H1 (cell line): Measurements from ENCODE around the gene FAM111A. TPM values are rescaled to one million over a fixed set of nuclear protein-coding genes. Genes with fewer than 3 reads are reported as not detected.

Source experiments
- KDM1A ChIP-seq: fragments of 200-600, 300-600 bp; sonication (generic); IDR thresholded peaks from 2 replicates; pipeline ENCODE4 v1.7.1; 2016; ENCODE audit warnings: mild to moderate bottlenecking, low read length, borderline replicate concordance
- RAD21 ChIP-seq, 2 experiments: IDR thresholded peaks in 1 of 2; conservative IDR thresholded peaks in 1 of 2; 2 replicates each; pipeline ENCODE4 v1.6.1; 2011; ENCODE audit warnings: low read depth in 2 of 2, low read length in 2 of 2, improper control_type of control experiment in 1 of 2, inconsistent platforms in 1 of 2, mild to moderate bottlenecking in 1 of 2, moderate library complexity in 1 of 2
- RNF2 ChIP-seq: fragments of 200-900, 300-1000 bp; sonication (generic); IDR thresholded peaks from 2 replicates; pipeline ENCODE4 v1.7.1; 2016; ENCODE audit warnings: borderline replicate concordance, low read depth, mild to moderate bottlenecking, antibody characterized with exemption, low read length; ENCODE audit not compliant: poor library complexity, severe bottlenecking; ENCODE audit errors: missing control alignments
- polyA plus RNA-seq, 7 experiments: library from polyadenylated mRNA; depleted of rRNA in 3 of 7; stranded (reverse) in 5 of 7; unstranded in 2 of 7; fragments of >200 nt in 5 of 7; fragments of 200-250 nt in 2 of 7; gene quantifications; 1 replicate in 5 of 7; 2 replicates in 1 of 7; 4 replicates in 1 of 7; pipeline versions ENCODE4 v1.2.1 to v1.2.3, GENCODE V29; 2011 to 2013; ENCODE audit warnings: missing spikeins in 2 of 7, mixed read lengths in 2 of 7
- total RNA-seq: library from RNA; stranded (reverse); fragmentation: NEBNext Ultra II Directional; extraction: Animal tissue kit (Norgen Biotek cat#: 25700); gene quantifications from 2 replicates; pipeline ENCODE4 v1.2.1, GENCODE V29; 2021

FAM111A gene
- total and polyA plus RNA-seq, 2 of the 8 experiments (the other 6 are each of a cell fraction or from before 2014, with no cell fraction given), result 10.2 to 29.9 TPM

- no peak for TF ChIP-seq RNF2
- no peak for TF ChIP-seq RAD21 (IDR thresholded peaks at IDR 0.05 in 1 of 2, conservative IDR thresholded peaks at IDR 0.05 in 1 of 2; ENCODE audit: low read depth in 2 of 2, low read length in 2 of 2)
- TF ChIP-seq KDM1A, result no peak
These were observed 49.9 kb downstream of the FAM111A start (continued) for GRCh38 chr11:59192446-59193020.
